Stimulated activated CD8-positive, alpha-beta memory T cell treated with anti-CD3 and anti-CD28 coated beads, Interleukin-15, amount 100 ng/mL, for 1 hour (primary cell): ENCODE data around the gene TP53AIP1.

Experiments
- DNase-seq: peaks from one replicate; pipeline ENCODE4 v3.0.0-alpha.2; 2020; ENCODE audit warnings: low read depth

The TP53AIP1 gene

GRCh38 chr11:128942817-128943427 lies at the start of gene TP53AIP1:
TSS of gene TP53AIP1 (minus strand) at chr11:128942871. CDS start at chr11:128937818, 5,053 bp downstream.
- DNase-seq = no peak

GRCh38 chr11:128988242-128988970 lies 45.7 kb upstream of the TP53AIP1 start:
- no peak for DNase-seq

GRCh38 chr11:128985880-128986279 lies 43.2 kb upstream of the TP53AIP1 start:
- no peak for DNase-seq

- no peak for DNase-seq
These were observed 40.4 kb upstream of the TP53AIP1 start for GRCh38 chr11:128983023-128983422.

GRCh38 chr11:128981254-128981653 lies 38.6 kb upstream of the TP53AIP1 start:
- no peak for DNase-seq

- DNase-seq = no peak
These were observed 28.0 kb upstream of the TP53AIP1 start for GRCh38 chr11:128970598-128971190.

- no peak for DNase-seq
These were observed 26.2 kb upstream of the TP53AIP1 start for GRCh38 chr11:128968916-128969315.

- no peak for DNase-seq
These were observed 24.9 kb upstream of the TP53AIP1 start for GRCh38 chr11:128967578-128967977.

- no peak for DNase-seq
These were observed 22.8 kb upstream of the TP53AIP1 start for GRCh38 chr11:128965485-128965884.

GRCh38 chr11:128964463-128964930 lies 21.8 kb upstream of the TP53AIP1 start:
- no peak for DNase-seq

- no peak for DNase-seq
These were observed 21.2 kb upstream of the TP53AIP1 start for GRCh38 chr11:128963744-128964325.

- no peak for DNase-seq
These were observed 20.2 kb upstream of the TP53AIP1 start for GRCh38 chr11:128962896-128963295.

GRCh38 chr11:128961645-128962044 lies 19.0 kb upstream of the TP53AIP1 start:
- DNase-seq = no peak

- DNase-seq = no peak
These were observed 14.5 kb upstream of the TP53AIP1 start for GRCh38 chr11:128957202-128957482.

GRCh38 chr11:128956401-128957201 lies 13.9 kb upstream of the TP53AIP1 start:
- no peak for DNase-seq

- DNase-seq = no peak
These were observed 13.0 kb upstream of the TP53AIP1 start for GRCh38 chr11:128955636-128956035.

GRCh38 chr11:128953151-128953550 lies 10.5 kb upstream of the TP53AIP1 start:
- DNase-seq = no peak

- no peak for DNase-seq
These were observed 7.3 kb upstream of the TP53AIP1 start for GRCh38 chr11:128949791-128950454.

GRCh38 chr11:128948583-128948982 lies 5.9 kb upstream of the TP53AIP1 start:
- DNase-seq = no peak

- no peak for DNase-seq
These were observed 5.1 kb upstream of the TP53AIP1 start for GRCh38 chr11:128947773-128948172.

- no peak for DNase-seq
These were observed 4.0 kb upstream of the TP53AIP1 start for GRCh38 chr11:128946648-128947047.
